HepG2 (cell line): Measurements from ENCODE around the gene DPH5. TPM values are rescaled to one million over a fixed set of nuclear protein-coding genes. Genes with fewer than 3 reads are reported as not detected.

Source experiments
- ATAC-seq: fragments of 200-7000 bp; cut with Tn5 transposase; 3 replicates; pipeline ENCODE4 v1.9.1; 2020; ENCODE audit warnings: mild to moderate bottlenecking, moderate library complexity
- BruUV-seq: library from RNA; stranded (reverse); fragments of 400-500 nt; replicated peaks from 2 replicates; lab custom pipeline; 2021; lab: Mats Ljungman, UMichigan
- CTCF ChIA-PET: fragments of 300-600 bp; formaldehyde crosslinking; extraction: SDS; loops from one replicate; lab custom pipeline; 2021; ENCODE audit warnings: low total read pairs, inconsistent platforms, low intra/inter-chr PET ratio; lab: Yijun Ruan, JAX
- POLR2A ChIA-PET: fragments of 350-600 bp; sonication (Branson Sonifier 250); formaldehyde crosslinking; loops from one replicate; lab custom pipeline; 2020; ENCODE audit warnings: antibody characterized with exemption, inconsistent platforms; lab: Yijun Ruan, JAX
- DNase-seq: peaks from one replicate; pipeline ENCODE4 v3.0.0-alpha.2; 2015; ENCODE audit warnings: low spot score
- FAIRE-seq: peaks from 3 replicates; lab custom pipeline; 2011; peaks lifted over from hg19 to GRCh38; lab: Jason Lieb, UNC
- H2AFZ ChIP-seq: one replicate; pipeline ENCODE4 v1.6.1; 2011; ENCODE audit warnings: low read length, inconsistent platforms
- H3K27ac ChIP-seq: fragments of 300-600 bp; 3 replicates; pipeline ENCODE4 v1.8.0; 2011; ENCODE audit warnings: mixed run types, mild to moderate bottlenecking, mixed read lengths, low read length, inconsistent platforms; ENCODE audit not compliant: insufficient read depth; ENCODE audit errors: extremely low read length
- H3K27me3 ChIP-seq, 2 experiments: fragments of 200-600 bp in 1 of 2; 2 replicates in 1 of 2; 3 replicates in 1 of 2; pipeline versions ENCODE4 v1.6.0 to v1.8.0; 2011; ENCODE audit warnings: low read length in 2 of 2, mild to moderate bottlenecking in 2 of 2, moderate library complexity in 2 of 2, inconsistent platforms in 1 of 2; ENCODE audit not compliant: insufficient read depth in 2 of 2, control insufficient read depth in 1 of 2
- H3K36me3 ChIP-seq, 2 experiments: fragments of 200-600 bp in 1 of 2; replicated peaks in 1 of 2; 2 replicates in 1 of 2; 3 replicates in 1 of 2; pipeline versions ENCODE4 v1.5.1 to v1.8.0; 2011; ENCODE audit warnings: low read length in 2 of 2, inconsistent platforms in 1 of 2; ENCODE audit not compliant: insufficient read depth in 2 of 2, control insufficient read depth in 1 of 2
- H3K4me1 ChIP-seq: 2 replicates; pipeline ENCODE4 v1.5.1; 2012; ENCODE audit warnings: low read length, inconsistent platforms; ENCODE audit not compliant: insufficient read depth
- H3K4me2 ChIP-seq: 2 replicates; pipeline ENCODE4 v1.6.0; 2011; ENCODE audit warnings: low read depth, low read length, inconsistent platforms
- H3K4me3 ChIP-seq, 3 experiments: fragments of 200-600 bp in 1 of 3; sonication (generic), shearing (Covaris generic) in 1 of 3; replicated peaks in 1 of 3; 2 replicates each; pipeline ENCODE4 v1.5.1; 2011 to 2016; ENCODE audit warnings: low read length in 3 of 3, inconsistent platforms in 2 of 3, low read depth in 2 of 3, mild to moderate bottlenecking in 2 of 3, control low read depth in 1 of 3, mixed read lengths in 1 of 3; ENCODE audit not compliant: insufficient read depth in 1 of 3
- H3K79me2 ChIP-seq: one replicate; pipeline ENCODE4 v1.6.1; 2011; ENCODE audit warnings: low read length, inconsistent platforms; ENCODE audit not compliant: insufficient read depth
- H3K9ac ChIP-seq: 2 replicates; pipeline ENCODE4 v1.6.0; 2011; ENCODE audit warnings: mild to moderate bottlenecking, low read depth, low read length, inconsistent platforms; ENCODE audit not compliant: insufficient read depth
- H3K9me3 ChIP-seq: 2 replicates; pipeline ENCODE4 v1.5.1; 2012; ENCODE audit warnings: mild to moderate bottlenecking, low read length
- H4K20me1 ChIP-seq: 2 replicates; pipeline ENCODE4 v1.6.0; 2011; ENCODE audit warnings: inconsistent platforms, mild to moderate bottlenecking, low read length, moderate library complexity; ENCODE audit not compliant: insufficient read depth
- AKAP8 ChIP-seq: sonication (generic); formaldehyde crosslinking; IDR thresholded peaks from 2 replicates; pipeline ENCODE4 v1.5.1; 2020; ENCODE audit warnings: mild to moderate bottlenecking, missing genetic modification reagents
- BRCA1 ChIP-seq: sonication (generic); formaldehyde crosslinking; IDR thresholded peaks from 2 replicates; pipeline ENCODE4 v1.4.0; 2020; ENCODE audit warnings: missing genetic modification reagents
- CCDC6 ChIP-seq: sonication (generic); formaldehyde crosslinking; IDR thresholded peaks from 2 replicates; pipeline ENCODE4 v1.8.1; 2022; ENCODE audit warnings: mild to moderate bottlenecking, missing genetic modification reagents, moderate library complexity
- GATAD2A ChIP-seq: IDR thresholded peaks from 2 replicates; pipeline ENCODE4 v1.6.1; 2016
- HES4 ChIP-seq: sonication (generic); formaldehyde crosslinking; IDR thresholded peaks from 2 replicates; pipeline ENCODE4 v1.9.0; 2021; ENCODE audit warnings: mild to moderate bottlenecking, missing genetic modification reagents, borderline replicate concordance
- HMGXB4 ChIP-seq, 2 experiments: sonication (generic) in 1 of 2; formaldehyde crosslinking in 1 of 2; IDR thresholded peaks; 2 replicates each; pipeline versions ENCODE4 v1.4.0 to v1.6.1; 2018 to 2020; ENCODE audit warnings: missing genetic modification reagents in 2 of 2, borderline replicate concordance in 1 of 2, low read depth in 1 of 2, mild to moderate bottlenecking in 1 of 2, missing biosample characterization in 1 of 2
- PAX8 ChIP-seq: sonication (generic); formaldehyde crosslinking; IDR thresholded peaks from 2 replicates; pipeline ENCODE4 v1.8.0; 2022; ENCODE audit warnings: mild to moderate bottlenecking, missing genetic modification reagents, borderline replicate concordance
- SMAD1 ChIP-seq: sonication (generic); formaldehyde crosslinking; IDR thresholded peaks from 2 replicates; pipeline ENCODE4 v1.4.0; 2020; ENCODE audit warnings: missing genetic modification reagents, low read depth, mild to moderate bottlenecking, borderline replicate concordance
- SRF ChIP-seq: IDR thresholded peaks from 2 replicates; pipeline ENCODE4 v1.6.1; 2011; ENCODE audit warnings: mild to moderate bottlenecking, low read depth, low read length, moderate library complexity
- TBX2 ChIP-seq: sonication (generic); formaldehyde crosslinking; IDR thresholded peaks from 2 replicates; pipeline ENCODE4 v1.5.0; 2020; ENCODE audit warnings: missing genetic modification reagents, mild to moderate bottlenecking, borderline replicate concordance
- TEAD3 ChIP-seq: optimal IDR thresholded peaks from 2 replicates; pipeline ENCODE3; 2016; ENCODE audit warnings: borderline replicate concordance
- ZBTB25 ChIP-seq: IDR thresholded peaks from 2 replicates; pipeline ENCODE4 v1.6.1; 2018; ENCODE audit warnings: missing genetic modification reagents
- ZNF138 ChIP-seq: sonication (generic); formaldehyde crosslinking; IDR thresholded peaks from 2 replicates; pipeline ENCODE4 v1.5.0; 2020; ENCODE audit warnings: mild to moderate bottlenecking, low read depth, missing genetic modification reagents
- ZSCAN30 ChIP-seq: sonication (generic); formaldehyde crosslinking; IDR thresholded peaks from 2 replicates; pipeline ENCODE4 v1.5.0; 2020; ENCODE audit warnings: mild to moderate bottlenecking, missing genetic modification reagents
- ZZZ3 ChIP-seq: sonication (generic); formaldehyde crosslinking; IDR thresholded peaks from 2 replicates; pipeline ENCODE4 v1.4.0; 2020; ENCODE audit warnings: missing genetic modification reagents, mild to moderate bottlenecking, borderline replicate concordance
- WGBS: methylation state at CpG from one replicate; pipeline ENCODE4 v1.1.6; 2017; ENCODE audit warnings: low lambda C conversion rate; 5-methylcytosine and 5-hydroxymethylcytosine counted together
- in situ Hi-C: cut with HindIII; loops from 2 replicates; pipeline ENCODE4 v1.10.0; 2017; ENCODE audit warnings: low pct_unique_long_range_greater_than_20kb; ENCODE audit not compliant: extremely low pct_ligation_motif_present
- intact Hi-C: fragments of 100-400 bp; cut with micrococcal nuclease; formaldehyde crosslinking; loops from one replicate; pipeline ENCODE4 v1.10.0; 2022; ENCODE audit not compliant: unreplicated experiment
- polyA plus RNA-seq, 8 experiments: library from polyadenylated mRNA; depleted of rRNA in 3 of 8; stranded (reverse) in 7 of 8; unstranded in 1 of 8; fragments of >200 nt; fragmentation: Illumina TruSeq in 4 of 8; extraction: Trizol in 4 of 8; gene quantifications; 2 replicates each; pipeline versions ENCODE4 v1.2.1 to v1.2.3, GENCODE V29; 2011 to 2016; ENCODE audit warnings: low read depth in 4 of 8, missing spikeins in 1 of 8, mixed read lengths in 1 of 8; ENCODE audit not compliant: insufficient read depth in 1 of 8
- total RNA-seq, 5 experiments: library from RNA; depleted of rRNA; stranded (reverse); fragments of >200 nt; fragmentation: Illumina TruSeq; extraction: Trizol; gene quantifications; 2 replicates each; pipeline ENCODE4 v1.2.3, GENCODE V29; 2016; ENCODE audit warnings: low read depth in 1 of 5
- TF ChIP-seq, protein P1 (sequence below): IDR thresholded peaks from 2 replicates; pipeline ENCODE4 v1.6.1; 2016
- TF ChIP-seq, protein P2 (sequence below): IDR thresholded peaks from 2 replicates; pipeline ENCODE4 v1.6.1; 2016; ENCODE audit warnings: missing genetic modification reagents, missing compliant biosample characterization
- TF ChIP-seq, protein P3 (sequence below): sonication (generic); formaldehyde crosslinking; IDR thresholded peaks from 2 replicates; pipeline ENCODE4 v1.8.0; 2022; ENCODE audit warnings: missing genetic modification reagents, mild to moderate bottlenecking, moderate library complexity, borderline replicate concordance

Gene DPH5
- total and polyA plus RNA-seq, 2 of the 13 experiments (the other 11 are each of a cell fraction or from before 2014, with no cell fraction given) = 53.2 to 79.6 TPM

DNA sequence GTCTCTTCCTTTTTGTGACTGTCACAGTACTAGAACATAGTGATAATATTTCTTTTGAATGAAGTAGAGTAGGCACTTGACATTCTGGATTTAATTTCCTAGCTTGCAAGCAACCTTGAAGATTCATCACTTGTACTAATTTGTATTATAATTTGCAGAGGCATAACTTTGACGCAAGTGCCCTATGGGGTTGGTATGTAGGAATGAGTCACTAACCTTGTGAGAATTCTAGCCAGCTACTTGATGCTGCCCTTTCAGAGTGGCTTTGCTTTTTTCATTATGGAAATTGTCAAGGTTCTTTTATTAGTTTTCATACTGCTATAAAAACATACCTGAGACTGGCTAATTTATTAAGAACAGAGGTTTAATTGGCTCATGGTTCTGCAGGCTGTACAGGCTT is 13.7 kb upstream of the DPH5 start (continued):
- TF ChIP-seq GATAD2A (CRISPR knock-in tag) (no peak), HES4 (CRISPR knock-in tag) (no peak)

GRCh38 chr1:101037316-101037715 is 11.7 kb upstream of the DPH5 start:
- ChIA-PET POLR2A (interaction anchor here (1.2 kb wide), 1 partner anchor 11 kb away, joined by 4 read pairs; the partner anchor contains the start of gene DPH5), CTCF (no interaction called here)
- Histone ChIP-seq H3K4me3 (no peak overlapping the region), H3K4me2 (no peak overlapping the region), H2AFZ (no peak overlapping the region), H3K9ac (no peak overlapping the region), H4K20me1 (no peaks in the 10 kb centered on the region), H3K27ac (no peak overlapping the region), H3K9me3 (peaks cover 20% of the 10 kb centered on the region), H3K4me1 (peaks cover 4% of the 10 kb centered on the region), H3K27me3 (no peaks in the 10 kb centered on the region), H3K36me3 (no peaks in the 10 kb centered on the region), H3K79me2 (no peaks in the 10 kb centered on the region)
- 97% methylated on average over 3 of the region's 3 CpGs for WGBS
- ATAC-seq (no peak), FAIRE-seq (no peak), DNase-seq (no peak)
- no TSS peak for BruUV-seq
- intact Hi-C loops = no loop called here
- in situ Hi-C loops = no loop called here
- TF ChIP-seq, protein P1, sequence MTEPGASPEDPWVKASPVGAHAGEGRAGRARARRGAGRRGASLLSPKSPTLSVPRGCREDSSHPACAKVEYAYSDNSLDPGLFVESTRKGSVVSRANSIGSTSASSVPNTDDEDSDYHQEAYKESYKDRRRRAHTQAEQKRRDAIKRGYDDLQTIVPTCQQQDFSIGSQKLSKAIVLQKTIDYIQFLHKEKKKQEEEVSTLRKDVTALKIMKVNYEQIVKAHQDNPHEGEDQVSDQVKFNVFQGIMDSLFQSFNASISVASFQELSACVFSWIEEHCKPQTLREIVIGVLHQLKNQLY (CRISPR knock-in tag) = no peak
- TF ChIP-seq HMGXB4 (CRISPR knock-in tag; IDR thresholded peaks at IDR 0.05; ENCODE audit: borderline replicate concordance in 1 of 2, low read depth in 1 of 2) = no peak
- TF ChIP-seq, protein P2, sequence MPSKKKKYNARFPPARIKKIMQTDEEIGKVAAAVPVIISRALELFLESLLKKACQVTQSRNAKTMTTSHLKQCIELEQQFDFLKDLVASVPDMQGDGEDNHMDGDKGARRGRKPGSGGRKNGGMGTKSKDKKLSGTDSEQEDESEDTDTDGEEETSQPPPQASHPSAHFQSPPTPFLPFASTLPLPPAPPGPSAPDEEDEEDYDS = no peak
- no peak for TF ChIP-seq BRCA1 (CRISPR knock-in tag)
- no peak for TF ChIP-seq ZBTB25
- no peak for TF ChIP-seq ZNF138 (CRISPR knock-in tag)
- no peak for TF ChIP-seq CCDC6 (CRISPR knock-in tag)
- no peak for TF ChIP-seq ZSCAN30 (CRISPR knock-in tag)
- TF ChIP-seq TBX2 (CRISPR knock-in tag) = no peak
- no peak for TF ChIP-seq TEAD3 (CRISPR knock-in tag)
- TF ChIP-seq, protein P3, sequence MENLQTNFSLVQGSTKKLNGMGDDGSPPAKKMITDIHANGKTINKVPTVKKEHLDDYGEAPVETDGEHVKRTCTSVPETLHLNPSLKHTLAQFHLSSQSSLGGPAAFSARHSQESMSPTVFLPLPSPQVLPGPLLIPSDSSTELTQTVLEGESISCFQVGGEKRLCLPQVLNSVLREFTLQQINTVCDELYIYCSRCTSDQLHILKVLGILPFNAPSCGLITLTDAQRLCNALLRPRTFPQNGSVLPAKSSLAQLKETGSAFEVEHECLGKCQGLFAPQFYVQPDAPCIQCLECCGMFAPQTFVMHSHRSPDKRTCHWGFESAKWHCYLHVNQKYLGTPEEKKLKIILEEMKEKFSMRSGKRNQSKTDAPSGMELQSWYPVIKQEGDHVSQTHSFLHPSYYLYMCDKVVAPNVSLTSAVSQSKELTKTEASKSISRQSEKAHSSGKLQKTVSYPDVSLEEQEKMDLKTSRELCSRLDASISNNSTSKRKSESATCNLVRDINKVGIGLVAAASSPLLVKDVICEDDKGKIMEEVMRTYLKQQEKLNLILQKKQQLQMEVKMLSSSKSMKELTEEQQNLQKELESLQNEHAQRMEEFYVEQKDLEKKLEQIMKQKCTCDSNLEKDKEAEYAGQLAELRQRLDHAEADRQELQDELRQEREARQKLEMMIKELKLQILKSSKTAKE = no peak
- TF ChIP-seq SMAD1 = no peak
- TF ChIP-seq SRF = no peak
- no peak for TF ChIP-seq AKAP8 (CRISPR knock-in tag)
- TF ChIP-seq PAX8 (CRISPR knock-in tag) = no peak
- TF ChIP-seq ZZZ3 (CRISPR knock-in tag) = no peak
